PC-3 (cell line): ENCODE measurements around the gene SMIM36. TPM values are rescaled to one million over a fixed set of nuclear protein-coding genes. Genes with fewer than 3 reads are reported as not detected.

Experiments
- ATAC-seq: fragments of 200-7000 bp; cut with Tn5 transposase; 2 replicates; pipeline ENCODE4 v1.9.1; 2020; ENCODE audit warnings: mild to moderate bottlenecking, moderate library complexity
- BruUV-seq: library from RNA; stranded (reverse); fragments of 400-500 nt; replicated peaks from 2 replicates; lab custom pipeline; 2021; lab: Mats Ljungman, UMichigan
- CTCF ChIA-PET: fragments of 300-600 bp; sonication (Branson Sonifier 250); formaldehyde crosslinking; loops from one replicate; lab custom pipeline; 2022; ENCODE audit warnings: antibody characterized with exemption; lab: Charles Lee
- POLR2A ChIA-PET: fragments of 300-600 bp; sonication (Branson Sonifier 250); formaldehyde crosslinking; loops from one replicate; lab custom pipeline; 2022; ENCODE audit warnings: antibody characterized with exemption; ENCODE audit not compliant: unreplicated experiment; lab: Charles Lee
- DNase-seq: peaks from one replicate; pipeline ENCODE4 v3.0.0-alpha.2; 2015
- H2AFZ ChIP-seq: fragments of 300-600 bp; sonication (generic); 2 replicates; pipeline ENCODE4 v1.6.0; 2016; ENCODE audit warnings: antibody characterized with exemption, low read length
- H3F3A ChIP-seq: fragments of 300-600 bp; sonication (generic); one replicate; pipeline ENCODE4 v1.6.0; 2017; ENCODE audit warnings: antibody characterized with exemption, low read length, control low read depth, mild to moderate bottlenecking; ENCODE audit not compliant: unreplicated experiment
- H3K27ac ChIP-seq: fragments of 300-600 bp; sonication (generic); 2 replicates; pipeline ENCODE4 v1.5.1; 2016; ENCODE audit warnings: mild to moderate bottlenecking, low read length
- H3K27me3 ChIP-seq: fragments of 300-600 bp; sonication (generic); 2 replicates; pipeline ENCODE4 v1.6.1; 2016; ENCODE audit warnings: low read length, mixed read lengths
- H3K36me3 ChIP-seq: fragments of 300-600 bp; sonication (generic); 2 replicates; pipeline ENCODE4 v1.6.1; 2016; ENCODE audit warnings: low read depth, mixed run types, low read length, mixed read lengths
- H3K4me1 ChIP-seq: fragments of 300-600 bp; sonication (generic); 2 replicates; pipeline ENCODE4 v1.5.1; 2016; ENCODE audit warnings: low read length; ENCODE audit not compliant: insufficient read depth
- H3K4me2 ChIP-seq: fragments of 300-600 bp; sonication (generic); 2 replicates; pipeline ENCODE4 v1.6.0; 2016; ENCODE audit warnings: low read length
- H3K4me3 ChIP-seq: fragments of 300-600 bp; sonication (generic); 2 replicates; pipeline ENCODE4 v1.5.1; 2016; ENCODE audit warnings: mild to moderate bottlenecking, low read length, mixed read lengths
- H3K79me2 ChIP-seq: fragments of 300-600 bp; sonication (generic); 2 replicates; pipeline ENCODE4 v1.6.1; 2017; ENCODE audit warnings: low read length, mixed read lengths
- H3K9ac ChIP-seq: fragments of 300-600 bp; sonication (generic); 2 replicates; pipeline ENCODE4 v1.6.0; 2016; ENCODE audit warnings: mild to moderate bottlenecking, low read length
- H3K9me2 ChIP-seq: fragments of 300-600 bp; sonication (generic); replicated peaks from 2 replicates; pipeline ENCODE4 v1.6.1; 2016; ENCODE audit warnings: mixed run types, low read length, mixed read lengths
- H3K9me3 ChIP-seq: fragments of 300-600 bp; sonication (generic); 2 replicates; pipeline ENCODE4 v1.6.1; 2016; ENCODE audit warnings: low read length, mixed read lengths
- H4K20me1 ChIP-seq: fragments of 300-600 bp; sonication (generic); 2 replicates; pipeline ENCODE4 v1.6.1; 2016; ENCODE audit warnings: low read length, mixed read lengths
- CTCF ChIP-seq: fragments of 300-600 bp; sonication (generic); conservative IDR thresholded peaks from 2 replicates; pipeline ENCODE4 v1.5.1; 2017; ENCODE audit warnings: antibody characterized with exemption, low read depth, mild to moderate bottlenecking, low read length
- EZH2 ChIP-seq: fragments of 300-600 bp; sonication (generic); IDR thresholded peaks from one replicate; pipeline ENCODE4 v1.6.1; 2017; ENCODE audit warnings: antibody characterized with exemption, mild to moderate bottlenecking, low read length; ENCODE audit not compliant: unreplicated experiment
- EZH2phosphoT487 ChIP-seq: fragments of 300-600 bp; sonication (generic); IDR thresholded peaks from 2 replicates; pipeline ENCODE4 v1.6.1; 2018; ENCODE audit warnings: mild to moderate bottlenecking, antibody characterized with exemption, low read length, borderline replicate concordance
- intact Hi-C: fragments of 100-400 bp; cut with micrococcal nuclease; formaldehyde crosslinking; loops from 2 replicates; pipeline ENCODE4 v1.9.0; 2023
- total RNA-seq: library from RNA; depleted of rRNA; stranded (reverse); fragments of >200 nt; gene quantifications from 2 replicates; pipeline ENCODE4 v1.2.3, GENCODE V29; 2014

The SMIM36 gene
- total RNA-seq, 1 experiment from 2014 or later, result not detected

GRCh38 chr17:55543709-55544108, 32.5 kb upstream of the SMIM36 start:
- ChIA-PET POLR2A (interaction anchor here (0.7 kb wide), 1 partner anchor 27 kb away, joined by 3 read pairs; no protein-coding TSS in a partner anchor), CTCF (interaction anchor here (1.1 kb wide), 1 partner anchor 59 kb away, joined by 3 read pairs; no protein-coding TSS in a partner anchor)
- Histone ChIP-seq H3K4me2 (no peak overlapping the region), H3K79me2 (no peaks in the 10 kb centered on the region), H3K4me3 (no peak overlapping the region), H3K9ac (no peak overlapping the region), H3K4me1 (peaks cover 9% of the 10 kb centered on the region), H3K9me3 (no peaks in the 10 kb centered on the region), H2AFZ (no peak overlapping the region), H3K9me2 (no peaks in the 10 kb centered on the region), H3F3A (no peaks in the 10 kb centered on the region), H3K27ac (no peak overlapping the region), H3K36me3 (no peaks in the 10 kb centered on the region), H3K27me3 (peaks cover 22% of the 10 kb centered on the region), H4K20me1 (no peaks in the 10 kb centered on the region)
- intact Hi-C loops, result no loop called here
- no TSS peak for BruUV-seq
- ATAC-seq (no peak), DNase-seq (no peak)
- TF ChIP-seq EZH2phosphoT487 (no peak), CTCF (no peak), EZH2 (no peak)

DNA sequence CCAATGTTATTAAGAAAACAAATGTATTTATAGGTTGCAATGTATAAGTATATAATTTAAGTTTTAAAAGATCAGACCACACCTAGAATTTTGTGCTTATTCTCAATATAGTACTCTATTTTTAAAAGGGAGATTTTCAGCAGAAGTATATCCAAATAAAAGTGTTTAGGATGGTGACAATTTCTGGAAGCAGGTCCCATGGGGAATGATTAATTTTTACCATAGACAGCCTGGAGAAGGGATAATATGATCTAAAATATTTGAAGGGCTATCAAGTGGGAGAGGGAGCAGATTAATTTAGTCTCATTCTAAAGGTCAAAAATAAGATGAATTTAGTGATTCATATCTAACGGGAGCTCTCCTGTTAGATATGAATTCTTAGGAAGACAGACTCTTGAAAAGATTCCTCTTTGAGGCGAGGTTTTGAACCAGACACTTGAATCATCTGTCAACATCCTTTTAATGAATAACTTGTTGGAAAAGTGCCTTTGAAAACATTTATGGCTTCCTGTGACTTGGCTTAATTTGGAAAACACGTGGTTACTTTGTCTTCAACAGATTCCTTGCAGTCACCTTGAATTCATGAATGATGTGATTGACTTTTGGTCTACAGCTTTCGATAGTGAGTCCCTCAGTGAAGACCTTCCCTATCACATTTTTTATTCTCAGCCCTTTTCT, 29.3 kb upstream of the SMIM36 start:
- Histone ChIP-seq H4K20me1 (no peaks in the 10 kb centered on the region), H3K4me1 (peaks cover 9% of the 10 kb centered on the region), H3K79me2 (no peaks in the 10 kb centered on the region), H3K9me2 (no peaks in the 10 kb centered on the region), H3K4me2 (peak overlapping the region; percentile 26), H3K9ac (no peak overlapping the region), H3K36me3 (no peaks in the 10 kb centered on the region), H3F3A (no peaks in the 10 kb centered on the region), H2AFZ (no peak overlapping the region), H3K4me3 (no peak overlapping the region), H3K27me3 (peaks cover 8% of the 10 kb centered on the region; the same call in 1 of the 2 replicates), H3K9me3 (no peaks in the 10 kb centered on the region), H3K27ac (no peak overlapping the region)
- intact Hi-C loops, result loop anchor here (2.0 kb wide), 1 partner anchor 30 kb away; no protein-coding TSS in a partner anchor
- ChIA-PET POLR2A (interaction anchor here (0.6 kb wide), 1 partner anchor 33 kb away, joined by 6 read pairs; no protein-coding TSS in a partner anchor), CTCF (no interaction called here)
- TF ChIP-seq CTCF, result no peak
- TF ChIP-seq EZH2phosphoT487, result no peak
- no peak for TF ChIP-seq EZH2
- DNase-seq (peak; percentile 89), ATAC-seq (peak; percentile 94)
- BruUV-seq, result no TSS peak

- Histone ChIP-seq H3K9me2 (no peaks in the 10 kb centered on the region), H3F3A (no peaks in the 10 kb centered on the region), H3K4me2 (no peak overlapping the region), H2AFZ (no peak overlapping the region), H3K9me3 (no peaks in the 10 kb centered on the region), H3K27me3 (peaks cover 8% of the 10 kb centered on the region; the same call in 1 of the 2 replicates), H3K27ac (no peak overlapping the region), H3K36me3 (no peaks in the 10 kb centered on the region), H3K4me3 (no peak overlapping the region), H4K20me1 (no peaks in the 10 kb centered on the region), H3K4me1 (peaks cover 9% of the 10 kb centered on the region), H3K79me2 (no peaks in the 10 kb centered on the region), H3K9ac (no peak overlapping the region)
- DNase-seq, result no peak
- TF ChIP-seq EZH2 (no peak), EZH2phosphoT487 (no peak), CTCF (no peak)
- intact Hi-C loops, result no loop called here
- no TSS peak for BruUV-seq
- ChIA-PET POLR2A (no interaction called here), CTCF (no interaction called here)
- ATAC-seq, result no peak
Measured at GRCh38 chr17:55536205-55536604, 25.0 kb upstream of the SMIM36 start.
